ENCODE data around the gene COX7A2L.

COX7A2L gene

GRCh38 chr2:42314892-42315468 is 46.0 kb downstream of the COX7A2L start:
- no peak for DNase-seq

GRCh38 chr2:42312106-42312505 is 48.9 kb downstream of the COX7A2L start:
- no peak for DNase-seq

DNA sequence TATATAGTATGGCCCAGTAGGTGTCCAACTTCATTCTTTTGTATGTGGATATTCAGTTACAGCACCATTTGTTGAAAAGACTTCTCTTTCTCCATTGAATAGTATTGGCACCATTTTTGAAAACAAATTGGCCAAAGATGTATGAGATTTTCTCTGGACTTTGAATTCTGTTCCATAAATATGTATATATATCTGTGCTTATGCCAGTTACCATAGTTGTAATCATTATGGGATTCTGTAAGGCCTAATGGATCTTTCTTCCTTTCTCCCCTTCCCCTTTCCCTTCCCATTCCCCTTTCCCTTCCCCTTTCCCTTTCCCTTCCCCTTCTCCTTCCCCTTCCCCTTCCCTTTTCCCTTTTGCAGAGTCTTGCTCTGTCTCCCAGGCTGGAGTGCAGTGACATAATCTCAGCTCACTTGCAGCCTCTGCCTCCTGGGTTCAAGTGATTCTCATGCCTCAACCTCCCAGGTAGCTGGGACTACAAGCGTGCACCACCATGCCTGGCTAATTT is 51.0 kb downstream of the COX7A2L start:
- DNase-seq: no peak

DNA sequence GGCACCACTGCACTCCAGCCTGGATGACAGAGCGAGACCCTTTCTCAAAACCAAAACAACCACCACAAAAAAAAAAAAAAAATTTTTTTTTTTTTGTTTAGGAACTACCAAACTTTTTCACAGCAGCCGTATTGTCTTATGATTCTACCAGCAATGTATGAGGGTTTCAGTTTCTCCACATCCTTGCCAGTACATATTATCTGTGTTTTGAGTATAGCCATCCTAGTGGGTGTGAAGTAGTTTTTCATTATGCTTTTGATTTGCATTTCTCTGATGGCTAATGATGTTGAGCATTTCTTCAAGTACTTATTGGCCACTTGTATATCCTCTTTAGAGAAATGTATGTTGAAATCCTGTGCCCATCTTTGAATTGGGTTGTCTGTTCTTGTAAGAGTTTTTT is 51.7 kb downstream of the COX7A2L start:
- no peak for DNase-seq

GRCh38 chr2:42307180-42307579 is 53.8 kb downstream of the COX7A2L start:
- no peak for DNase-seq

DNA sequence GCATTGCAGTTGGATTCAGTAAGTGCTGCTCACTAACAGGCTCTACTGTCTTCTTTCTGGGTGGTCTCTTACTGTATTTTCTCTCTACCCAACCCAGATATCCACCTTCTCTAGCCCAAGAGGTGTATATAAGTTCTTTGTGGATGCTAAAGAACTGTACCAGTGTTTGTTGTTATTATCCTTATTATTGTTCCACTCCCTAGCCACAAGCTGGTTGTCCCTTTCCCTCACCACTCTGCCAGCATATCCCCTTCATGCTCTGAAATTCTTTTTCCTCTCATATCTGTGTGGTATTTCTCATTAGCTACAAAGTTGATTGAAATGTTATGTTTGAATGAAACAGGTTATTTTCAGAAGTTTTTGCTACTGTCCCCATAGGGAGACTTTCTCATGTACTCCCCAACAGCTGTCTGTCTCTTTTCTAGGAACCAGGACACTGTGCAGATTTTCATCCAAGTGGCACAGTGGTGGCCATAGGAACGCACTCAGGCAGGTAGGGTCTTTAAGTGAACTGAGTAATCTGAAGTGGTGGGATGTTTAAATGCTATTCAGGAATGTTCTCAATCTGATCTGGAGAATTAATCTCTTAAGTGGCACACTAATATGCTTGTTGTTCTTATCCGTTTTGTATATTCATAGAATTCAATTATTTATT is 56.8 kb downstream of the COX7A2L start:
- DNase-seq: no peak

GRCh38 chr2:42303252-42303651 is 57.8 kb downstream of the COX7A2L start:
- no peak for DNase-seq

GRCh38 chr2:42300527-42300926 is 60.5 kb downstream of the COX7A2L start:
- no peak for DNase-seq

Measured in NCI-H187 (cell line).